ENCODE measurements around the gene ST6GALNAC6.

The ST6GALNAC6 gene

GRCh38 chr9:127935765-127936221, 36.4 kb upstream of the ST6GALNAC6 start:
- in situ Hi-C loops (cut with MboI; ENCODE audit: low sequenced_read_pairs): loop anchor here (25.0 kb wide), 1 partner anchor 998 kb away; no protein-coding TSS in a partner anchor

GRCh38 chr9:127934986-127935385, 35.6 kb upstream of the ST6GALNAC6 start:
- in situ Hi-C loops (cut with MboI; ENCODE audit: low sequenced_read_pairs): loop anchor here (25.0 kb wide), 1 partner anchor 998 kb away; no protein-coding TSS in a partner anchor

- in situ Hi-C loops (cut with MboI; ENCODE audit: low sequenced_read_pairs): loop anchor here (25.0 kb wide), 1 partner anchor 997 kb away; no protein-coding TSS in a partner anchor
Observed at GRCh38 chr9:127934248-127934647, 34.8 kb upstream of the ST6GALNAC6 start.

- in situ Hi-C loops (cut with MboI; ENCODE audit: low sequenced_read_pairs): loop anchor here (25.0 kb wide), 1 partner anchor 994 kb away; no protein-coding TSS in a partner anchor
Observed at GRCh38 chr9:127931092-127931881, 31.9 kb upstream of the ST6GALNAC6 start.

- in situ Hi-C loops (cut with MboI; ENCODE audit: low sequenced_read_pairs): loop anchor here (25.0 kb wide), 1 partner anchor 993 kb away; no protein-coding TSS in a partner anchor
Observed at GRCh38 chr9:127930231-127931091, 31.1 kb upstream of the ST6GALNAC6 start, which contains the start of gene PIP5KL1. TSS of gene PIP5KL1 (minus strand) at chr9:127930777. CDS start at chr9:127930752, 25 bp downstream.

DNA sequence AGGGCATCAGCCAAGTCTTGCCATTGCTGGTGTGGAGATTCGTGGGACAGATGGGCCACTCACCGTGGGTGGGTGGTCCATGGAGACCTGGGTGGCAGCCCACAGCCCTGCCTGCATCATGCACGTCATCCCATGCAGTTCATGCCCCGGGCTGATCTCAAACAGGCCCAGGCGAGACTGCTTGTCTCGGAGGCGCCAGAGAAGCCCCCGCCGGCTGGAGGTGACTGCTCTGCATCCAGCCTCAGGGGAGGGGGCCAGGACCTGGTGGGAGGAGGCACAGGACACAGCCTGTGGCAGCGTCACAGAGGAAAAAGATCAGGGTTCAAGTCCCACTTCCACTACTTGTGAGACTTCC, 30.2 kb upstream of the ST6GALNAC6 start:
- in situ Hi-C loops (cut with MboI; ENCODE audit: low sequenced_read_pairs): loop anchor here (25.0 kb wide), 1 partner anchor 992 kb away; no protein-coding TSS in a partner anchor

DNA sequence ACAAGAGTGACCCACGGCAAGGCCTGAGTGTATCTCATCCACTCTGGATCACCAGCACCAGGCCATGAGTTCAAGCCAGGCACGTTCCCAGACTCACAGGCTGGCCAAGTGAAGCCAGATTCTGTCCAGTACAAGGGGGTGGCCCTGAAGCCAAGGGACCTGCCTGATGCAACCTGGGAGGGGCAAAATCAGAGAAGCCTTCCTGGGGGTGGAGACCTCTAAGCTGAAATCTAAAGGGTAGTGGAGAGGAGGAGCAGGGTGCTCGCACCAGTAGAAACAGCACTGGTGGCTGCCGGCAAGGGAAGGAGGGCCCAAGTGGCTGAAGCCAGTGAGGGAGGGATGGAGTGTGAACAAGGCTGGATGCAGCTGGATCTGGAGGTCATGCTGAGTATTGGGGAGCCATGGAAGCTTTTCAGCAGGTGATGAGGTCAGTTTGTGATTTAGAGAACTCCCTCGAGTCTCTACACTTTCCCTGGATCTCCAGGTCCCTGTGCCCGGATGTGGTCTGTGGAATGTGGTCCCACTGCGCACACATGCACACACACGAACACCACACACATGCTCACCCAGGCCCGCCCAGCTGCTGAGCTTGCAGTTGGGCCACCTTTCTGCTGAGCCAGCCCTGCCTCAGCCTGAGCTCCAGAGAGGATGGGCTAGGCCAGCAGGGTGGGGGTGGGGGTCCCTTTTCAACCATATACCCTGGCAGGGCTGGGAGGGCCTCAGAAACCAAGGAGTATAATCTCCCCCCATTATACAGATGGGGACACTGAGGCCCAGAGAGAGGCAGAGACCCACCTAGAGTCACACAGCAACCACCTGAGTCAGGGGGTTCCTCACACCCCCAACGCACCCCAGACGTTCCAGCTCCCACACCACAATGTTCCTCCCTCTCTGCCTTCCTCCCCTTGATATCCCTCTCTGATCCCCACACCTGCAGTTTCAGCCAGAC, 29.5 kb upstream of the ST6GALNAC6 start:
- in situ Hi-C loops (cut with MboI; ENCODE audit: low sequenced_read_pairs): loop anchor here (25.0 kb wide), 1 partner anchor 992 kb away; no protein-coding TSS in a partner anchor

GRCh38 chr9:127927988-127928675, 28.7 kb upstream of the ST6GALNAC6 start:
- in situ Hi-C loops (cut with MboI; ENCODE audit: low sequenced_read_pairs): loop anchor here (25.0 kb wide), 1 partner anchor 991 kb away; no protein-coding TSS in a partner anchor

GRCh38 chr9:127927201-127927987, 28.0 kb upstream of the ST6GALNAC6 start:
- in situ Hi-C loops (cut with MboI; ENCODE audit: low sequenced_read_pairs): loop anchor here (25.0 kb wide), 1 partner anchor 990 kb away; no protein-coding TSS in a partner anchor

DNA sequence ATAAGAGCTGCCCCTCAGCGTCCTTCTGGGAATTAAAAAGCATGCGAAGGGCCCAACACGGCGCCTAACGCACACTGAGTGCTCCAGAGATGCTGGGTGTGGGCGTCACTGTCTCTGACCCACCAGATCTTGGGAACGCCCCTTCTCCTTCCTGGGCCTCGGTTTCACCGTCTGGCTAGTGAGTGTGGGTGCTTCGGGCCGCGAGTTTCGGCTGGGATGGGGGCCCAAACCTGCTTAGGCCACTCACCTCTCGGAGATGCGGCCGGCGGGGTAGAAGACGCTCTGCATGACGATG, 27.4 kb upstream of the ST6GALNAC6 start:
- in situ Hi-C loops (cut with MboI; ENCODE audit: low sequenced_read_pairs): loop anchor here (25.0 kb wide), 1 partner anchor 990 kb away; no protein-coding TSS in a partner anchor

- in situ Hi-C loops (cut with MboI; ENCODE audit: low sequenced_read_pairs): loop anchor here (25.0 kb wide), 1 partner anchor 989 kb away; no protein-coding TSS in a partner anchor
Observed at GRCh38 chr9:127925959-127926905, 26.8 kb upstream of the ST6GALNAC6 start.

GRCh38 chr9:127924736-127925444, 25.5 kb upstream of the ST6GALNAC6 start:
- in situ Hi-C loops (cut with MboI; ENCODE audit: low sequenced_read_pairs): loop anchor here (25.0 kb wide), 3 partner anchors 413 to 988 kb away; no protein-coding TSS in a partner anchor

- in situ Hi-C loops (cut with MboI; ENCODE audit: low sequenced_read_pairs): loop anchor here (25.0 kb wide), 2 partner anchors 411 to 711 kb away; no protein-coding TSS in a partner anchor
Observed at GRCh38 chr9:127923771-127924170, 24.4 kb upstream of the ST6GALNAC6 start.

DNA sequence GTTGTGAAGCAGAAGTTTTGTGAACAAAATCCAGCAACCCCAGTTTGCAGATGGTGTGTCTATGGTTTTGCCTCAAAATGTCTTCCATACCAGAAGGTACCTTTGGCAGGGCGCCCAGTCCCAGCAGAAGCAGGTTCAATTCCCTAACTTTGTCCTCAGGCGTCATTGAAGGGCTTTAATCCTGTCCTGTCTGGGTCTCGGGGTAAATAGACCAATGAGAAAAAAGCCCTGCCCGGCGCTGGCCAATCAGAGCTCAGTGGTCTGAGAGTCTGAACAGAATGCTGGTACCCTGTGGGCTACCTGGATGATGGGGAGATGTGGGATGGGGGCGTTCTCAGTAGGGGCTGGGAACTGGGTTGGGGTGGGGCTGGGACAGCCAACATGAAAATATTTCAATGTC, 23.6 kb upstream of the ST6GALNAC6 start:
- in situ Hi-C loops (cut with MboI; ENCODE audit: low sequenced_read_pairs): loop anchor here (25.0 kb wide), 2 partner anchors 411 to 711 kb away; no protein-coding TSS in a partner anchor

- in situ Hi-C loops (cut with MboI; ENCODE audit: low sequenced_read_pairs): loop anchor here (25.0 kb wide), 2 partner anchors 409 to 709 kb away; no protein-coding TSS in a partner anchor
Observed at GRCh38 chr9:127921557-127922120, 22.2 kb upstream of the ST6GALNAC6 start.

DNA sequence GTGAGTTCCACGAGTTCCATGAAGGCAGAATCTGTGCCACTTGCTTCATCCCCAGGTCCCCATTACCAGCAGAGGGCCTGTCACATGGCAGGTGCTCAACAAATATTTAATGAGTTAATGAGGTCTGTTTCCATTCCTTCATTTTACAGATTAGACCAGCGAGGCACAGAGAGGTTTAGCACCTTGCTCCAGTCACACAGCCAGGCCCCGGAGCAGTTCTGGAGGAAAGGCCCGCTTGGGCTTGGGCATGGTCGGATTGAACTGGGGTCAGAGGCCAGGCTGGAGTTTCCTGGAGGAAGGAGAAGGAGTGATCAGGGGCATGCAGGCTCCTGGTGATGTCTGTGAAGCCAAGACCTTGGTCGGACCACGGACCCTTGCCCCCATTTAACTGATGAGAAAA, 21.4 kb upstream of the ST6GALNAC6 start:
- in situ Hi-C loops (cut with MboI; ENCODE audit: low sequenced_read_pairs): loop anchor here (25.0 kb wide), 2 partner anchors 408 to 708 kb away; no protein-coding TSS in a partner anchor

All from HL-60/S4 treated with retinoic acid at 250 ng/mL for 4 days and 3 days (cell line).